ENCODE data around the gene PIEZO2.

Gene PIEZO2

DNA sequence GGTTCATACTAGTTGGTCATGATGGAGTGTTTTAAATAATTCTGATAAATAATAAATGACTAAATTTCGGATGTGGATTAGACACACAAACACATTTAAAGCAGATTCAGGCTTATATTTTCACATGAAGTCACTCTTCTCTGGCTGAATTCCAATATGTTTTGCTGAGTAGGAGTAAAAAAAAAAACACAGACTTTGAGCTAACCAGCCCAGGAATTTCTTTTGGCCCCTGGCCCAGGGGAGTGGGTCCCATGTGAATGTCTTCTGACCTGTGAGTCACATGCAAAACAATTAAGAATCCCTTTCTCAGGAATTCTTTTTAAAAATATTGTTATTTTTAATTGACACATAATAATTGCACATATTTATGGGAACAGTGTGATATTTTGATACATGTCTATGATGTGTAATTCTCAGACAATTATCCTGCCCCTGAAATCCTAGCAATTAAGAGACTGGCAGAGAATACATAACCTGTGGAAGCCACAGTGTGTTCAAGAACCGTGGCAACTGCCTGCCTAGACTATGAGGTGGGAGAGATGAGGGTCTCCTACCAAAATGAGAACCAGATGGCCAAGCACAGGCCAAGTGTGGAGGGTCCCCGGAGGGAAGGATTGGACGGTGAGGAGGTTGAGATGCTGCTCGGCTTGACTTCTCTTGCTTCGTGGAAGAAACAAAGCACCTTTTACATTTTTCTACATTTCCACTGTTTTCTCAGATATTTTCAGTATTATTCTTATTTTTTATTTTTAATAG is 236.4 kb downstream of the PIEZO2 start:
- TF ChIP-seq, protein P1, sequence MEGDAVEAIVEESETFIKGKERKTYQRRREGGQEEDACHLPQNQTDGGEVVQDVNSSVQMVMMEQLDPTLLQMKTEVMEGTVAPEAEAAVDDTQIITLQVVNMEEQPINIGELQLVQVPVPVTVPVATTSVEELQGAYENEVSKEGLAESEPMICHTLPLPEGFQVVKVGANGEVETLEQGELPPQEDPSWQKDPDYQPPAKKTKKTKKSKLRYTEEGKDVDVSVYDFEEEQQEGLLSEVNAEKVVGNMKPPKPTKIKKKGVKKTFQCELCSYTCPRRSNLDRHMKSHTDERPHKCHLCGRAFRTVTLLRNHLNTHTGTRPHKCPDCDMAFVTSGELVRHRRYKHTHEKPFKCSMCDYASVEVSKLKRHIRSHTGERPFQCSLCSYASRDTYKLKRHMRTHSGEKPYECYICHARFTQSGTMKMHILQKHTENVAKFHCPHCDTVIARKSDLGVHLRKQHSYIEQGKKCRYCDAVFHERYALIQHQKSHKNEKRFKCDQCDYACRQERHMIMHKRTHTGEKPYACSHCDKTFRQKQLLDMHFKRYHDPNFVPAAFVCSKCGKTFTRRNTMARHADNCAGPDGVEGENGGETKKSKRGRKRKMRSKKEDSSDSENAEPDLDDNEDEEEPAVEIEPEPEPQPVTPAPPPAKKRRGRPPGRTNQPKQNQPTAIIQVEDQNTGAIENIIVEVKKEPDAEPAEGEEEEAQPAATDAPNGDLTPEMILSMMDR (IDR thresholded peaks at IDR 0.05; ENCODE audit: insufficient read depth, low read length, poor library complexity, severe bottlenecking), result no peak
- no peak for DNase-seq (ENCODE audit: extremely low read depth, insufficient read length)
- H3K36me3 ChIP-seq (ENCODE audit: control insufficient read depth, insufficient read depth, low read length), result peaks cover 1% of the 10 kb centered on the region
- H3K4me3 ChIP-seq (replicated peaks; ENCODE audit: low read depth, low read length), result no peak overlapping the region
- H3K27me3 ChIP-seq (replicated peaks; ENCODE audit: control insufficient read depth, insufficient read depth, low read length), result no peaks in the 10 kb centered on the region

DNA sequence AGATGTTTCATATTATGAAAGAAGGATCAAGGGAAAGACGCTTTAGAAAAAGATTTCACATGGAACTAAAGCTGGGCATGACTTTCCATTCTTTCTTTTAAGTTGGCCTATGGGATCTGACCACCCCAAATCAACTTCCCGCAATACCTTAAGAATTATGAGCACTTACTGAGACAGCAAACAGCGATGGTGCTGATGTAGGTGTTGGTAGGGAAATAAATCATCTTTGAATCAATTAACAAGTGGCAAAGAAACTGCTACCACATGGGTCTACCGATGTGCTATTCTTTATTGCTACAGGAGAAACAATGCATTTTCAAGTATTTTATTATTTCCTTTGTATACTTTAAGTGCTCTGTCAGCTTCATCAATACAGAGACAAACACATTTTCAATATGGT is 239.6 kb downstream of the PIEZO2 start:
- DNase-seq (ENCODE audit: extremely low read depth, insufficient read length), result no peak
- Histone ChIP-seq H3K36me3 (ENCODE audit: control insufficient read depth, insufficient read depth, low read length) (no peaks in the 10 kb centered on the region; the same call in none of the 2 replicates), H3K27me3 (replicated peaks; ENCODE audit: control insufficient read depth, insufficient read depth, low read length) (no peaks in the 10 kb centered on the region), H3K4me3 (replicated peaks; ENCODE audit: low read depth, low read length) (no peak overlapping the region)
- TF ChIP-seq, protein P1 (IDR thresholded peaks at IDR 0.05; ENCODE audit: insufficient read depth, low read length, poor library complexity, severe bottlenecking), result no peak

DNA sequence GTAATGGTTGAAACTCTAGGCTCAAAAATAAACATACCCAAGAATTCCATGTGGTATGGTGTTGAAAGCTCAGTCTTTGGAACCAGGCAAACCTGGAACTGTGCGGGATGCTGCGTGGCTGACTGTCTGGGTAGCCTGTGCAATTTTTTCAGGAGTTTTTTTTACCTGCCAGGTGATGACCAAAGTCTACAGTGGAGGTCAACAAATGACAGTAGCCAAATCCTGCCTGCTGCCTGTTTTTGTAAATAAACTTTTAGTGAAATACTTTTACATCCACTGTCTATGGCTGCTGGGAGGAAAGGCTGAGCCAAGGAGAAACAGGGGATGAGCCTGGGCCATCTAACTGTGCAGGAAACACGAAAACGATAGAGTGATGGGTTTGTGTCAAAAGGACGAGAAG is 240.6 kb downstream of the PIEZO2 start:
- Histone ChIP-seq H3K27me3 (replicated peaks; ENCODE audit: control insufficient read depth, insufficient read depth, low read length) (no peaks in the 10 kb centered on the region), H3K36me3 (ENCODE audit: control insufficient read depth, insufficient read depth, low read length) (no peaks in the 10 kb centered on the region; the same call in none of the 2 replicates), H3K4me3 (replicated peaks; ENCODE audit: low read depth, low read length) (no peak overlapping the region)
- TF ChIP-seq, protein P1 (IDR thresholded peaks at IDR 0.05; ENCODE audit: insufficient read depth, low read length, poor library complexity, severe bottlenecking), result no peak
- DNase-seq (ENCODE audit: extremely low read depth, insufficient read length), result no peak

DNA sequence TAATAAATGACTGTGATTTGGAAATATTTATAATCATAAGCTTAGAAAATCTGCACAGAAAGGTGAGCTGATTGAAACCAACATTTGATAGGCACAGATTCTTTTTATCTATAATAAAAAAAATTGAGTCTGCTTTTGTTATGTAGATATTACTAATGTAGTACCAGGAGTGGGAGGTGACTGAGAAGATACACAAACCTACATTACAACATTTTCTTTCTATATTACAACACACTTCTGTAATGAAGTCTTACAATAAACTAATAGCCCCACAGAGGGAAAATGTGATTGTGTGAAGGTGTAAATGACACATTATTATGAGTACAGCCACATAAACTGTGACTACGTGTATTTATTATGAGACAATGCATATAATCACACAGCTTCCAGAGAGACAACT is 241.6 kb downstream of the PIEZO2 start:
- no peaks in the 10 kb centered on the region for H3K27me3 ChIP-seq (replicated peaks; ENCODE audit: control insufficient read depth, insufficient read depth, low read length)
- H3K4me3 ChIP-seq (replicated peaks; ENCODE audit: low read depth, low read length), result no peak overlapping the region
- DNase-seq (ENCODE audit: extremely low read depth, insufficient read length), result no peak
- H3K36me3 ChIP-seq (ENCODE audit: control insufficient read depth, insufficient read depth, low read length), result no peaks in the 10 kb centered on the region; the same call in none of the 2 replicates
- TF ChIP-seq, protein P1 (IDR thresholded peaks at IDR 0.05; ENCODE audit: insufficient read depth, low read length, poor library complexity, severe bottlenecking), result no peak

DNA sequence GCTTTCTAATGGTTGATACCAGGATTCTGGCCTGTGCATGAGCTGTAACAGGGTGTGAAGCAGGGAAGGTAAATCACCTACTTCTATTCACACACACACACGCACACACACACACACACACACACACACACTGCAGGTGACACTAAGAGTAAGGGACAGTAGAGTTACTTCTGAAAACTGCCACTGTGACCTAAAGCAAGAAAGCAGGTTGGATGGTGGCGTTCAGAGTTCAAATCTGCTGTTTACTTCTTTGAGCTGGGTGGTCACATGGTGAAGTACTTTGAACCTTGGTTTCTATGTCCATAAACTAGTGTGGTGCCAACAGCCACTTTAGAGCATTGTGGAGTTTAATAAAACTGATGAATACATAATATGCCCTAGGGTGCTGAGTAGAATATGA is 248.0 kb downstream of the PIEZO2 start:
- Histone ChIP-seq H3K36me3 (ENCODE audit: control insufficient read depth, insufficient read depth, low read length) (no peaks in the 10 kb centered on the region; the same call in 1 of the 2 replicates), H3K27me3 (replicated peaks; ENCODE audit: control insufficient read depth, insufficient read depth, low read length) (no peaks in the 10 kb centered on the region), H3K4me3 (replicated peaks; ENCODE audit: low read depth, low read length) (no peak overlapping the region)
- TF ChIP-seq, protein P1 (IDR thresholded peaks at IDR 0.05; ENCODE audit: insufficient read depth, low read length, poor library complexity, severe bottlenecking), result no peak
- DNase-seq (ENCODE audit: extremely low read depth, insufficient read length), result no peak

Measured in GM06990 (cell line).